ENCODE results near the gene EXOC3L1.

DNA sequence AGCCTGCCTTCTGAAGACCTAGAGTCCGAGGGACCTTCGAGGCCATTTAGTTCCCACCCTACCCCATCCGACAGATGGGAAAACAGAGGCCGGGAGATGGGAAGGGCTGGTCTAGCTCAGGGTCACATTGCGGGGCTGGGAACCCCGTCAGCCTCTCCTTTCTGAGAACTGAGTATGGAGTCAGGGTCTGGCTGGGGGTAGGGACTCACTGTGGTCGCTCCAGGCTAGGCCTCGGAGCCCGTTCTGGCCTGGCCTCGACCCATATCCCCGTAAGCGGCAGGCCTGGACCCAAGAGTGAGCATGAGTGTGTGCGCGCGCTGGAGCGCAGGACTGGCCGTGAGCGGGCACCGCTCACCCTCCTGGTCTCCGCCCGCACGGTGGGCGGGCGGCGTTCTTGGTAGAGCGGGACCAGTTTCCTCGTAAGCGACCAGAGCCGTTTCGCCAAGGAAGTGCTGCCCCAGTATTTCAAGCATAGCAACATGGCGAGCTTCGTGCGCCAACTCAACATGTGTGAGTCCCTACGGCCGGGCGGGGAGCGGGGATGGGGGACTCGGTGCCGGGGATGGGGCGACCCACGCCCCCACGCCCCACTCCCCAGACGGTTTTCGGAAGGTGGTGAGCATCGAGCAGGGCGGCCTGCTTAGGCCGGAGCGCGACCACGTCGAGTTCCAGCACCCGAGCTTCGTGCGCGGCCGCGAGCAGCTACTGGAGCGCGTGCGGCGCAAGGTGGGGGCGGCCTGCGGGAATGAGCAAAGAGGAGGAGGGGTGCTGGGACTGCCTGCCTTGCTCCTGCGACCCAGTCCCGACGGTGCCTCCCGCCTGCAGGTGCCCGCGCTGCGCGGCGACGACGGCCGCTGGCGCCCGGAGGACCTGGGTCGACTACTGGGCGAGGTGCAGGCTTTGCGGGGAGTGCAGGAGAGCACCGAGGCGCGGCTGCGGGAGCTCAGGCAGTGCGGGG is 24.5 kb downstream of the EXOC3L1 start:
- TF ChIP-seq, protein P1, sequence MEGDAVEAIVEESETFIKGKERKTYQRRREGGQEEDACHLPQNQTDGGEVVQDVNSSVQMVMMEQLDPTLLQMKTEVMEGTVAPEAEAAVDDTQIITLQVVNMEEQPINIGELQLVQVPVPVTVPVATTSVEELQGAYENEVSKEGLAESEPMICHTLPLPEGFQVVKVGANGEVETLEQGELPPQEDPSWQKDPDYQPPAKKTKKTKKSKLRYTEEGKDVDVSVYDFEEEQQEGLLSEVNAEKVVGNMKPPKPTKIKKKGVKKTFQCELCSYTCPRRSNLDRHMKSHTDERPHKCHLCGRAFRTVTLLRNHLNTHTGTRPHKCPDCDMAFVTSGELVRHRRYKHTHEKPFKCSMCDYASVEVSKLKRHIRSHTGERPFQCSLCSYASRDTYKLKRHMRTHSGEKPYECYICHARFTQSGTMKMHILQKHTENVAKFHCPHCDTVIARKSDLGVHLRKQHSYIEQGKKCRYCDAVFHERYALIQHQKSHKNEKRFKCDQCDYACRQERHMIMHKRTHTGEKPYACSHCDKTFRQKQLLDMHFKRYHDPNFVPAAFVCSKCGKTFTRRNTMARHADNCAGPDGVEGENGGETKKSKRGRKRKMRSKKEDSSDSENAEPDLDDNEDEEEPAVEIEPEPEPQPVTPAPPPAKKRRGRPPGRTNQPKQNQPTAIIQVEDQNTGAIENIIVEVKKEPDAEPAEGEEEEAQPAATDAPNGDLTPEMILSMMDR (IDR thresholded peaks at IDR 0.05) = no peak
- TF ChIP-seq EP300 (IDR thresholded peaks at IDR 0.05) = no peak

All from A549 (cell line).